NT2/D1 (cell line): Measurements from ENCODE around the gene INSIG1.

Experiments
- DNase-seq: peaks from one replicate; pipeline ENCODE4 v3.0.0-alpha.2; 2011; ENCODE audit warnings: low read depth, low spot score
- H3K27me3 ChIP-seq: 2 replicates; pipeline ENCODE4 v1.6.0; 2011; ENCODE audit warnings: mild to moderate bottlenecking; ENCODE audit not compliant: insufficient read length, insufficient read depth
- H3K36me3 ChIP-seq: 2 replicates; pipeline ENCODE4 v1.6.1; 2011; ENCODE audit warnings: mild to moderate bottlenecking, low read length, mixed read lengths; ENCODE audit not compliant: insufficient read depth, insufficient read length
- H3K4me1 ChIP-seq: 2 replicates; pipeline ENCODE4 v1.5.1; 2011; ENCODE audit not compliant: insufficient read depth, insufficient read length
- H3K4me3 ChIP-seq: 2 replicates; pipeline ENCODE4 v1.5.1; 2011; ENCODE audit warnings: low read depth; ENCODE audit not compliant: insufficient read length
- H3K9ac ChIP-seq: 2 replicates; pipeline ENCODE4 v1.6.0; 2011; ENCODE audit warnings: low read depth; ENCODE audit not compliant: insufficient read length
- H3K9me3 ChIP-seq: 2 replicates; pipeline ENCODE4 v1.5.1; 2011; ENCODE audit warnings: mild to moderate bottlenecking, low read length; ENCODE audit not compliant: insufficient read depth
- SUZ12 ChIP-seq: IDR thresholded peaks from 2 replicates; pipeline ENCODE4 v1.6.1; 2011; ENCODE audit not compliant: insufficient read length, insufficient read depth; ENCODE audit errors: extremely low read depth
- YY1 ChIP-seq: IDR thresholded peaks from 2 replicates; pipeline ENCODE4 v1.6.1; 2011; ENCODE audit not compliant: insufficient read length, insufficient read depth
- ZNF274 ChIP-seq: IDR thresholded peaks from 2 replicates; pipeline ENCODE4 v1.6.1; 2011; ENCODE audit warnings: mild to moderate bottlenecking, low read depth, low read length

Gene INSIG1

DNA sequence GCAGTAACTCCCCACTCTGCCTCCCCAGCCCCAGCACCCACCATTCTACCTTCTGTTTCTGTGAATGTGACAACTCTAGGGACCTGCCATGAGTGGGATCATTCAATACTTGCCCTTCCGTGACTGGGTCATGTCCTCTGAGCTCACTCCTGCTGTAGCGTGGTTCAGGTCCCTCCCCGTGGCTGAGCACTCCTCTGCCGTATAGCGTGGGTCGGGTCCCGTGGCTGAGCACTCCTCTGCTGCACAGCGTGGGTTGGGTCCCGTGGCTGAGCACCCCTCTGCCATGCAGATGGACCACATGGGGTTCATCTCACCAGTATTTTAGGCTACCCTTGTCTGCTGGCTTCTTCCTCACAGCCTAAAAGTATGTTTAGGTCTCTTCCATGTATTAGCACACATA is 43.0 kb downstream of the INSIG1 start:
- no peak for DNase-seq
- TF ChIP-seq YY1 (no peak), ZNF274 (no peak), SUZ12 (no peak)
- Histone ChIP-seq H3K4me3 (no peak overlapping the region), H3K9ac (no peak overlapping the region), H3K27me3 (peaks cover 8% of the 10 kb centered on the region), H3K4me1 (no peaks in the 10 kb centered on the region), H3K36me3 (no peaks in the 10 kb centered on the region), H3K9me3 (no peaks in the 10 kb centered on the region)

DNA sequence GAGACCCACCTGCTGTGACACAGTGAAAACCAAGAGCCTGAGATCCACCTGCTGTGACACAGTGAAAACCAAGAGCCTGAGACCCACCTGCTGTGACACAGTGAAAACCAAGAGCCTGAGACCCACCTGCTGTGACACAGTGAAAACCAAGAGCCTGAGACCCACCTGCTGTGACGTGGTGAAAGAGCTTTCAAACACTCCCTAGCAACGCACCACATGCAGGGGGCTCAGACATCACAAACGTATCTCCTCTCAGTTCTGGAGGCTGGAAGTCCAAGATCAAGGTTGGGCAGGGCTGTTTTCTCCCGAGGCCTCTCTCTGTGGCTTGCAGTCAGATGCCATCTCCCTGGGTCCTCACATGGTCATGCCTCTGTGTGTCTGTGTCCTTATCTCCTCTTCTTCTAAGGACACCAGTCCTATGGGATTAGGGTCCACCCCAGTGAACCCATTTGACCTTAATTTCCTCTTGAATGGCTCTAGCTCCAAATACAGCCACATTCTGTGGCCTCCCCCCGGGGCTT is 43.8 kb downstream of the INSIG1 start:
- Histone ChIP-seq H3K27me3 (peaks cover 8% of the 10 kb centered on the region), H3K9me3 (no peaks in the 10 kb centered on the region), H3K9ac (no peak overlapping the region), H3K4me3 (no peak overlapping the region), H3K36me3 (no peaks in the 10 kb centered on the region), H3K4me1 (no peaks in the 10 kb centered on the region)
- no peak for DNase-seq
- no peak for TF ChIP-seq YY1

DNA sequence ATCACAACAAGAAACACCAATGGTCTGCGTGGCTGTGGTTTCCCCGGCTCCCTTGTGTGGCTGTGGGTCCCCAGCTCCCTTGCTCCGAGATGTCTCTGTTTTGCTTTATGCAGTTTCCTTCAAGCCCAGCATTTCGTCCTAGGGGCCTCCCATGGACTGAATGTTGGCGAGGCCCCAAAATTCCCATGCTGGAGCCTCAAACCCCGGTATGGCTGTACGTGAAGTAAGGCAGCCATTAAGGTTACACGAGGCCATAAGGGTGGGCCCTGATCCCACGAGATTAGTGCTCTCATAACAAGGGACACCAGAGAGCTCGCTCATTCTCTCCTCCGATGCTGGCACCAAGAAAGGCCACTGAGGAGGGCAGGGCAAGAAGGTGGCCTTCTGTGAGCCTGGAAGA is 44.6 kb downstream of the INSIG1 start:
- Histone ChIP-seq H3K4me1 (no peaks in the 10 kb centered on the region), H3K27me3 (peaks cover 8% of the 10 kb centered on the region), H3K9ac (no peak overlapping the region), H3K4me3 (no peak overlapping the region), H3K36me3 (no peaks in the 10 kb centered on the region), H3K9me3 (no peaks in the 10 kb centered on the region)
- TF ChIP-seq ZNF274 (no peak), SUZ12 (no peak), YY1 (no peak)
- DNase-seq = no peak

GRCh38 chr7:155343150-155343549 is 45.5 kb downstream of the INSIG1 start:
- H3K27me3 ChIP-seq = peaks cover 8% of the 10 kb centered on the region

GRCh38 chr7:155343661-155344121 is 46.0 kb downstream of the INSIG1 start:
- no peak overlapping the region for H3K4me3 ChIP-seq
- H3K9me3 ChIP-seq = no peaks in the 10 kb centered on the region
- no peaks in the 10 kb centered on the region for H3K4me1 ChIP-seq
- no peak overlapping the region for H3K9ac ChIP-seq
- H3K27me3 ChIP-seq = peaks cover 8% of the 10 kb centered on the region
- no peak for TF ChIP-seq YY1
- no peak for TF ChIP-seq SUZ12
- no peak for TF ChIP-seq ZNF274
- DNase-seq = no peak
- H3K36me3 ChIP-seq = no peaks in the 10 kb centered on the region

More at GRCh38 chr7:155343150-155343549, 45.5 kb downstream of the INSIG1 start:
- Histone ChIP-seq H3K9me3 (no peaks in the 10 kb centered on the region), H3K4me1 (no peaks in the 10 kb centered on the region), H3K36me3 (no peaks in the 10 kb centered on the region), H3K9ac (no peak overlapping the region), H3K4me3 (no peak overlapping the region)
- no peak for TF ChIP-seq ZNF274
- TF ChIP-seq YY1 = no peak
- TF ChIP-seq SUZ12 = no peak
- DNase-seq = no peak

DNA sequence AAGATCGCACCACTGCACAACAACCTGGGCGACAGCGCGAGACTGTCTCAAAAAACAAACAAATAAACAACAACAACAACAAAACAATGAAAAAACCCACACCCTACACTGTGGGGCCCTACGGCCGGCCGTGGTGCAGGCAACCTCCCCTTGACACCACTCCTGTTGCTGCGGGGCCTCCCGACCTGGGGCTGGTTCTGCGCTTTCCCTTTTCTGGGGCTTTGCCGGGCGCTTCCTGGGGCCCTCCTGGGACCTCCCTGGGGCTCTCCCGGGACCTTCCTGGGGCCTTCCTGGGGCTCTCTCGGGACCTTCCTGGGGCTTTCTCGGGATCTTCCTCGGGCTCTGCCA is 46.6 kb downstream of the INSIG1 start:
- Histone ChIP-seq H3K4me3 (no peak overlapping the region), H3K9ac (no peak overlapping the region), H3K27me3 (peaks cover 8% of the 10 kb centered on the region), H3K9me3 (no peaks in the 10 kb centered on the region), H3K36me3 (no peaks in the 10 kb centered on the region), H3K4me1 (no peaks in the 10 kb centered on the region)
- TF ChIP-seq SUZ12 = no peak
- no peak for TF ChIP-seq YY1
- no peak for TF ChIP-seq ZNF274
- no peak for DNase-seq

DNA sequence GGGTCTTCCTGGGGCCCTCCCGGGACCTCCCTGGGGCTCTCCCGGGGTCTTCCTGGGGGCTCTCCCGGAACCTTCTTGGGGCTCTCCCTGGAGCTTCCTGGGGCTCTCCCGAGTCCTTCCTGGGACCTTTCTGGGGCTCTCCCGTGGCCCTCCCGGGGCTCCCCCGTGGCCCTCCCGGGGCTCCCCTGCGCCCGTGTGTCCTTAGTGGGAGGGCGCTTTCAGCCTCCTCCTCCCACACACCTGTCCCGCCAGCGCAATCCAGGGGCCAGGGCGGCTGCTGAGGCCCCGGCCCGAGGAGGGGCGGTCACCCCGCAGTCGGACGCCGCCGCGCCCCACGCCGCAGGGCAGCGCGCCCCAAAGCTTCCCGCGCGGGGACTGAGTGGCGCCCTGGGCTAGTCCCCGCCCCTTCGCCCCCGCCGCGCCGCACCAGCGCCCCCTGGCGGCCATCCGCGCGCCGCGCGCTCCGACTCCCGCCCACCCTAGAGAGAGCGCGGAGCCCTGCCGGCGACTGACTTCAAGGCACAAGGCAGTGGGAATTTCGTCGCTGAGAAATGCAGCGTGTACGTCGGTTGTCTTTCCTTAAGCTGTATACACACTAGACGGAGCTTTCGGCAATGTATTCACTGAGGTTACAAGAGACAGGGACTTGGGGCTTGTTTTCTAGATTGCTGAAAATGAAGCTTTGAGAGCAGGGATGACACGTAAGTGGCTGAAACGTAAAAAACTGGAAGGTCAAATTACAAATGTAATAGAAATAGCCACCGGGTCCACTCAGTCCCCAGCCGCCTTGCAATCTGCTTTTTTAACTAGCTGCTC is 47.1 kb downstream of the INSIG1 start:
- DNase-seq = peak; percentile 49

More for the DNA sequence above, 47.1 kb downstream of the INSIG1 start:
- no peaks in the 10 kb centered on the region for H3K4me1 ChIP-seq
- no peaks in the 10 kb centered on the region for H3K36me3 ChIP-seq
- H3K9me3 ChIP-seq = no peaks in the 10 kb centered on the region
- H3K9ac ChIP-seq = peak overlapping the region; percentile 70
- peak overlapping the region; percentile 43 for H3K4me3 ChIP-seq
- TF ChIP-seq SUZ12 (no peak), YY1 (no peak), ZNF274 (no peak)
- peaks cover 8% of the 10 kb centered on the region for H3K27me3 ChIP-seq
